IMR-90 (cell line): ENCODE results near the gene SPATA24. TPM values are rescaled to one million over a fixed set of nuclear protein-coding genes. Genes with fewer than 3 reads are reported as not detected.

Source experiments
- CEBPB ChIP-seq: IDR thresholded peaks from 2 replicates; pipeline ENCODE4 v1.6.1; 2012; ENCODE audit warnings: low read depth, low read length, improper control_type of control experiment
- CTCF ChIP-seq: conservative IDR thresholded peaks from 2 replicates; pipeline ENCODE4 v1.5.1; 2012; ENCODE audit warnings: mild to moderate bottlenecking, low read depth, low read length, improper control_type of control experiment
- MAFK ChIP-seq: IDR thresholded peaks from 2 replicates; pipeline ENCODE4 v1.6.1; 2012; ENCODE audit warnings: low read depth, low read length, improper control_type of control experiment
- RFX5 ChIP-seq: IDR thresholded peaks from 2 replicates; pipeline ENCODE4 v1.8.0; 2012; ENCODE audit warnings: low read depth, mild to moderate bottlenecking, low read length, moderate library complexity
- polyA plus RNA-seq, 3 experiments: library from polyadenylated mRNA; depleted of rRNA; stranded (reverse); fragments of >200 nt; gene quantifications; 2 replicates each; pipeline ENCODE4 v1.2.3, GENCODE V29; 2012; ENCODE audit warnings: low replicate concordance in 1 of 3
- total RNA-seq: library from RNA; depleted of rRNA; stranded (reverse); fragments of >200 nt; gene quantifications from 2 replicates; pipeline ENCODE4 v1.2.3, GENCODE V29; 2012

The SPATA24 gene
- total and polyA plus RNA-seq, 2 of the 4 experiments (the other 2 are of a cell fraction): 4.1 to 4.3 TPM

DNA sequence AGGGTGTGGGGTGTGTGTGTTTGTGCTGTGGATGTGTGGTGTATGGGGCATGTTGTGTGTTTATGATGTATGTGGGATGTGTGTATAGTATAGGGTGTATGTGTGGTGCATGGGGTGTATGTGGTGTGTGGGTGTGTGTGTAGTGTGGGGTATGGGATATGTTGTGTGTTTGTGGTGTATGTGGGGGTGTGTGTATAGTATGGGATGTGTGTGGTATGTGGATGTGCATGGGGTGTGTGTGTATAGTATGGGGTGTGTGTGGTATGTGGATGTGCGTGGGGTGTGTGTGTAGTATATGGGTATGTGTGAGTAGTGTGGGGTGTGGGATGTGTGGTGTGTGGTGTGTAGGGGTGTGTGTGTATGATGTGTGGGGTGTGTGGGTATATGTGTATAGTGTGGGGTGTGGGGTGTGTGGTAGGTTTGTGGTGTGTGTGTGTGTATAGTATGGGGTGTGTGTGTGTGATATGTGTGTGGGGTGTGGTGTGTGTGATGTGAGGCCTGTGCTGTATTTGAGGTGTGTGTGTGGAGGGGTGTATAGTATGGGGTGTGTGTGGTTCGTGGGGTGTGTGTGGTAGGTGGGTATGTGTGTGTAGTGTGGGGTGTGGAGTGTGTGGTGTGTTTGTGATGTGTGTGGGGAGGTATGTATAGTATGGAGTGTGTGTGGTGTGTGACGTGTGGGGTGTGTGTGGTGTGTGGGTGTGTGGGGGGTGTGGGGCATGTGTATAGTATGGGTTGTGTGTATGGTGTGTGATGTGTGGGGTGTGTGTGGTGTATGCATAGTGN lies 48.2 kb upstream of the SPATA24 start (continued):
- TF ChIP-seq RFX5 (no peak), CEBPB (no peak), MAFK (no peak), CTCF (no peak)
